HG03103 (cell line): ENCODE results near the gene ADCY9.
"Not testable (repeated sequence)": the region's sequence is repeated elsewhere in the genome, so short reads cannot be mapped to it uniquely, and the experiment has no call there.

Experiments used
- ATAC-seq: cut with Tn5 transposase; IDR thresholded peaks from one replicate; pipeline ENCODE4 v1.9.1; 2021; ENCODE audit warnings: low read depth; ENCODE audit not compliant: unreplicated experiment

Gene ADCY9

DNA sequence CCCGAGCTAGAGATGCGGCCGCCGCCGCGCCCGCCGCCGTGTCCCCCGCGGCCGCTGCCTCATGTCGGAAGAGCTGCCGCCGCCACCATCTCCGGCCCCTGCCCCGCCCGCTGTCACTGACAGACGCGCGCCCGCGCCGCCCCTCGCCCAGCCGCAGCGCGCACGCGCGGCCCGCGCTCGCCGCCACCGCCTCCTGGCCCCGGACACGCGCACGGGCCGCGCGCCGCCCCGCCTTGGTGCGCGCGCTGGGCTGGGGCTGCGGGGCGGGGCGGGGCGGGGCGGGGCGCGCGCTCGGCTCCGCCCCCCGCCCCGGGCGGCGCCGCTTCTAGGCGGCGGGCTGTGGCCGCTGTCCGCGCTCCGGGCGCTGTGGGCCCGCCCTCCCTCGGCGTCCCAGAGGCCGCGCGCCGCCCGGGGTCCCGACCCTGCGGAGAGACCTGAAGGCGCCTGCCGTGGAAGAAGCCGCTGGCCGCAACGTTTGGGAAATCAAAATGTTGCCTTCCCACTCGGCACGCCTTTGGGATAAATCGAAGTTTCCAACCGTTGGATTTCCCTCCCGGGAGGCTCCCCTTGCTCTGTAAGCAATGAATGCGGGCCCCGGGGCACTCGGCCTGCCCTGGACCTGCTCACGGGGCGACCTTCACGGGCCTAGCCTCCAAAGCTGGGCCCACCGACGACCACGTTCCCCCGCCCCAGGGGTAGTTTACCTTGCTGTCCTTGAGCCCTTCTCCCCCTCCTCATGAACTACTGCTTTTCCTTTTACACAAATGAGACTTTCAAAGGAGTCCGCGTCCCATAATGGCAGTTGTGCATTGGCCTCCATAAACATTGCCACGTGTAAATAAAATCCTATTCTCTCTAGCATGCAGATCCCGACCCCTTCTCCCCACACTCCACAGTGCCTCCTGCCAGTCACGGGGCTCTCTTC, at the start of gene ADCY9:
ADCY9 (minus strand) TSS at position 118 of the 925 bp plus-strand sequence. CDS start 1,000 bp downstream, outside the sequence.
- peak; percentile 64 for ATAC-seq

DNA sequence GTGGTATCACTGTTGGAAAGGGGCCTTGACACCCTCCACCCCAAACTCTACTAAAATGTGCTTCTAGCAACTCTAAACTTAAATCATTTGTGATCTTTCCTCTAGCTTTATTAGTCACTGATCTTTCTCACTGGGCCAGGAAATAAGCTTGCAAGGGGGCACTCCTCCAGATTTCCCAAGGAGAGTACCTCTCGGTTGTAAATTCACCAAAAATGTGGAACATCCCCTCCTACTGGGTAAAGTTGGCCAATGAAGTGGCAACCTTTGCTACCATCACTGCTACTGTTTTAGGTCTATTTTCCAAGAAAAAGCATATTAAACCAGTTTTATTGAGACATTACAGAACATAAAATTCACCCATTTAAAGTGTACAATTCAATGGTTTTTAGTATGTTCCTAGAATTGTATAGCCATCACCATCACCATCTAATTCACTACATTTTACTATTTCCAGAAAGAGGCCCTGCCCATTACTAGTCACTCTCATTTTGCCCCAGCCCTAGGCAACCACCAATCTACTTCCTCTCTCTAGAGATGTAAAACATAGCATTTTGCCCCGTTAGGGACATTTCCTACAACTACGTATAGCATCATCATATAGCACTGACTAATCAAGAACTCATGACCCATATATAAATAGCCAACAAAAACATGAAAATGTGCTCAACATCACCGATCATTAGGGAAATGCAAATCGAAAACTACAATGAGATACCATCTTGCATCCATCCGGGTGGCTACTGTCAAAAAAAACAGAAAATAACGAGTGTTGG, 44.6 kb upstream of the ADCY9 start:
- ATAC-seq: no peak

DNA sequence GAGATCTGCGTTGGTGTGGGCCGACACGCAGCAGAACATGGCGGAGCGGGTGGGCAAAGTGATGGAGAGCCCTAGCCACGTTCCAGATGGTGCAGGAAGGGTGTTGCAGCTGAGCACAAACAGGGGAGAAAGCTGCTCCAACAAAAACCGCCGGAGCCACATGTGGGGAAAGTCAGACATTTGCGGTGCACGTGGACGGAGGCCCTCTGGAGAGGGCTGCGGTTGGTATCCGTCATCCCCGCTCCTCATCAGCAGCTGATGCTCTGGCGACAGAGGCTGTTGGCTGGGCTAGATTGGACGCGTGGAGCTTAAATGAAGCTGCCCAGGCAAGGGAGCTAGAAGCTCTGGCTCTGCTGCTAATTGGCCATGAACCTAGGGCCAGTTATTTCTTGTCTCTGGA, 43.5 kb upstream of the ADCY9 start:
- no peak for ATAC-seq

DNA sequence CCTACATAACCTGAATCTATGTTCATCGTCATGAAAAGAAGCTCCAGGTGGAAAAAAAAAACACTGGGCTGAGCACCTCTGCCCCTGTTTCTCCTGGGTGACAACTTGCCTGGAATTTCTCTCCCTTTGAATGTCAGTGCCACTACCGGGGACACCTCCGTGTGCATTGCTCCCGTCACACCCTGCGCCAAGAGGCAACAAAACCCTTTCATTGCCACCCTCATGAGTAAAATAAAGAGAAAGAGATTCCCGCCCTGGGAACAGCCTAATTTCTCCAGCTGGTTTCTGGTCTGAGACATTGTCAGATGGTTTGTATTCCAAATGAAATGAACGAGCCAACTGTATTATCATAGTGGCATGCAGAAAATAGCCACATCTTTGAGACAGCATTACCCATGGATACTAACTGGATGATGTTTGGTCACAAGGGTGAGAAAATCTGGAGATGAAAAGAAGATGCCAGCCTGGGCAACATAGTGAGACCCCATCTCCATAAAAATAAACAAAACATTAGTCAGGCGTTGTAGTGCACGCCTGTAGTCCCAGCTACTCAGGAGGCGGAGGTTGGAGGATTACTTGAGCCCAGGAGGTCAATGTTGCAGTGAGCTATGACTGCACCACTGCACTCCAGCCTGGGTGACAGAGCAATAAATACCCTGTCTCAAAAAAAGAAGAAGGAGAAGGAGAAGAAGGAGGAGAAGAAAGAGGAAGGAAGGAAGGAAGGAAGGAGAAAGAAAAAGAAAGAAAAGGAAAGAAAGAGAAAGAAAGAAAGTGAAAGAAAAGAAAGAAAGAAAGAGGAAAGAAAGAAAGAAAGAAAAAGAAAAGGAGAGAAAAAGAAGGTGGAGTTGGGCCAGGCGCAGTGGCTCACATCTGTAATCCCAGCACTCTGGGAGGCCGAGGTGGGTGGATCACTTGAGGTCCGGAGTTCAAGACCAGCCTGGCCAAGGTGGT, 42.2 kb upstream of the ADCY9 start:
- ATAC-seq: no peak

DNA sequence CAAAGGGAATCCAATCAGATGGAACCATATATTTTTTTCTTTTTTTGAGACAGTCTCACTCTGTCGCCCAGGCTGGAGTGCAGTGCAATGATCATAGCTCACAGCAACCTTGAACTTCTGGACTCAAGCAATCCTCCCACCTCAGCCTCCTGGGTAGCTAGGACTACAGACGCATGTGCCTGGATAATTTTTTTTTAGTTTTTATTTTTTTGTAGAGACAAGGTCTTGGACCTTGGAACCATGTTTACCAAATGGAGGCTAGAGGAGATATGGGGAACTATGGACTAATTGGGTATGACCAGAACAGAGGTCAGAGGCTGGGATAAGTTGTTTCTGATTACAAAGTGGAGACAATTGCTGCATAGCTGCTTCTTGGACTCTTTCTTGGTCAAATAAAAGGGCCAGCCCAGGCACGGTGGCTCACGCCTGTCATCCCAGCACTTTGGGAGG, 41.2 kb upstream of the ADCY9 start:
- ATAC-seq: no peak

DNA sequence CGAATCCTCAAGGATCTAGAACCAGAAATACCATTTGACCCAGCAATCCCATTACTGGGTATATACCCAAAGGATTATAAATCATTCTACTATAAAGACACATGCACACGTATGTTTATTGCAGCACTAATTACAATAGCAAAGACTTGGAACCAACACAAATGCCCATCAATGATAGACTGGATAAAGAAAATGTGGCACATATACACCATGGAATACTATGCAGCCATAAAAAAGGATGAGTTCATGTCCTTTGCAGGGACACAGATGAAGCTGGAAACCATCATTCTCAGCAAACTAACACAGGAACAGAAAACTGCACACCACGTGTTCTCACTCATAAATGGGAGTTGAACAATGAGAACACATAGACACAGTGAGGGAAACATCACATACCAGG, 40.3 kb upstream of the ADCY9 start:
- not testable (repeated sequence) for ATAC-seq

DNA sequence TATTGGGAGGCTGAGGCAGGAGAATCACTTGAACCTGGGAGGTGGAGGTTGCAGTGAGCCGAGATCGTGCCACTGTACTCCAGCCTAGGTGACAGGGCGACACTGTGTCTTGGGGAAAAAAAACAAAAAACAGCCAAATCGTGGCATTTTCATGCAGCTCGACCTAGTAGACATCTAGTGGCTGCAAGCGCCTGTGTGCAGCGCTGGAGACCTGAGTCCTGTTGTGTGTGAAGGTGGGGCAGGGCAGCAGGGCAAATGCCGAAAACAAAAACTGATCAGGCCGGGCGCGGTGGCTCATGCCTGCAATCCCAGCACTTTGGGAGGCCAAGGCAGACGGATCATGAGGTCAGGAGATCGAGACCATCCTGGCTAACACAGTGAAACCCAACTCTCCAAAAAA, 37.1 kb upstream of the ADCY9 start:
- ATAC-seq: not testable (repeated sequence)

DNA sequence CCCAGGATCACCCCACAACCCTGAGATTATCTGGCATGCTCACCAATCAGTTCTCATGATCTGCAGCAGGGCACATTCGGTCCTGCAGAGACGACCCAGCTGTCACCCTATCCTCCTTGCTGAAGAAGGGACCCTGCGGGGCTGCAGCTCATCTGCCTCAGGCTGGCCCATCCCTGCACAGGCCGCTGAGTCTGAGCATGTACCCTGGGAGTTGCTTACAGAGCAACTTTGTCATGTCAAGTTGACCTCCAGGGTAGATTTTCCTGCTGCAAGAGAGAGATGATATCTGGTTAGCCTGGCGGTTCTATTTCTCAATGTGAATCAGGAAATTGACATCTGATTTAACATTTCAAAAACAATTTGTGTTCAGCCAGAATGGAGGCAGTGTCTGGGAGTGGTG, 36.0 kb upstream of the ADCY9 start:
- ATAC-seq: no peak

DNA sequence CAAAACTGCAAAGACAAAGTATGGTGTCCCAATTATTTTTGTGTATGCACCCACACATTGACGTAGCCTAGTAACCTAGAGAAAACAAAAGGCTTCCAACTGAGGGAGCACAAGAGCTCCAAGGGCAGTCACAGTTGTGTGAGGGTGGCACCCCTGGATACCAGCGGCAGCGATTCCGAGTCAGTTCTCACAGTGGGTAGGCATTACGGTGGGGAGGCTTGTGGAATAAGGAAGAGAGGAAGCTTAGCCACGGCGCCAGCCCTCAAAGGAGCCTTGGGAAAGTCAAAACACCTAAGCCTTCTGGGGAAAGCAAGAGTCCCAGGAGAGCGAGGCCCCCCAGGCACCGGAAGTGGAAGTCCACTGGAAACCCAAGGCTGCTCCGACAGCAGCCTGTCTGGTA, 31.0 kb upstream of the ADCY9 start:
- ATAC-seq: no peak

DNA sequence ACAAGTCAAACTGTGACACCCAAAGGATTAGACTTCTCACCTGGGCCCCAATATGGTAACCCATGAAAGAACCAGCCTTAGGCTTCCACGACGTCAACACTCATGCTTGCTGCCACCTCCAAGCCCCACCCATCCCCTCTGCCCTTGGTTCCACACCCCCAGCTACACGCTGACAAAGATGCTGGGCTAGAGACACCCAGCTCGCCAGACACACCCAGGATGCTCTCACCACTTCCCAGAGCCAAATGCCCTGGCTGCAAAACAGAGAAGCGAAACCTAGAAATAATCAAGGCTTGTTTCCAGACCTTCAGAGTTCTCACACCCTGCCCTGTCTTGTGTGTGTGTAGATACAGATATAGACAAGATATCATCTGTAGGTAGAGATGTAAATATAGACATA, 26.0 kb upstream of the ADCY9 start:
- ATAC-seq: no peak

DNA sequence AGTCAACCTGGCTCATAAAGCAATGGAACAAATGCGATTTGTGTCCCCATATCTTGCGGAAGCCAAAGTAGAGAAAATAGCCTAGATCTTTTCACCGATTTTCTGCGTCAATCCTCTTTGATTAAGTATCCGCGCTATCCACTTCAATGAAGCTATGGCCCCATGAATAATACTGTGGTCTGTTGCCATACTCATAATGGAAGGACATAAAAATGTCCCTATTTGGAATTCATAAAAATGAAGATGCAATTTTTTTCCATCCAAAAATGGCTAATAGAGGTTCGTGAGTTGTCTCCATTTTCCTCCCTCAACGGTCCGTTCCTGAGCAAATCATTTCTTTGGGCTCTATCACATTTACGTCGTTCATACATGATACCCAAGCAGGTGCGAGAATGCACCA, 25.4 kb upstream of the ADCY9 start:
- ATAC-seq: no peak

DNA sequence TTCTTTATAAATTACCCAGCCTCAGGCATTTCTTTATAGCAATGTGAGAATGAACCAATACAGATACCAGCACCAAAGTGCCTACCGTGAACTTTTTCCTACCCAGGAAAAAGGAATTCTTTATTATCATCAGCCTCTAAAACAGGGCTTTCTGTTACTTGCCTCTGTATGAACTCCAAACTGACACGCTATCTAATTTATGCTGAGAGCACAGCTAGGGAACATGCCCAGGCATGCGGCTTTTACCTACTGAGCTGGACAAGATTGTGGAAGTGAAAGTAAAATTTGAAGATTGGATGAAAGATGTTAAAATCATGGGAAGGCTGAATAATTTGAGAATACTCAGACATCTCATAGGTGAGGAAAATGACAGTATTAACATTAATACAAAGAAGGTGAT, 24.4 kb upstream of the ADCY9 start:
- no peak for ATAC-seq

DNA sequence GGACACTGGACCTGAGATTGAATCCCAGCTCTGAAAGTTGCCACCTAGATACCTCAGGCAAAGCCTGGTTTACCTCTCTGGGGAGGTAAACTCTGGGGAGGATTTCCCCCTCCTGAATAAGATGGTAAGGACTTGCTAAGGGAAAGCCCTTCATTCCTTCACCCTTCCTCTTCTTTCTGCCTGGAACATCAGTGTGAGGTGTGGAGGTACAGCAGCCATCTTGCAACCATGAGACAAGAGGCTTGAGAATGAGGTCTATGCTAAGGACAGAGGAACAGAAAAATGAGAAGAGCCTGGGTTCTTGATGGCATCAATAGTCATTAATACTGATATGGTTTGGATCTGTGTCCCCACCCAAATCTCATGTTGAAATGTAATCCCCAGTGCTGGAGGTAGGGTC, 23.7 kb upstream of the ADCY9 start:
- no peak for ATAC-seq

DNA sequence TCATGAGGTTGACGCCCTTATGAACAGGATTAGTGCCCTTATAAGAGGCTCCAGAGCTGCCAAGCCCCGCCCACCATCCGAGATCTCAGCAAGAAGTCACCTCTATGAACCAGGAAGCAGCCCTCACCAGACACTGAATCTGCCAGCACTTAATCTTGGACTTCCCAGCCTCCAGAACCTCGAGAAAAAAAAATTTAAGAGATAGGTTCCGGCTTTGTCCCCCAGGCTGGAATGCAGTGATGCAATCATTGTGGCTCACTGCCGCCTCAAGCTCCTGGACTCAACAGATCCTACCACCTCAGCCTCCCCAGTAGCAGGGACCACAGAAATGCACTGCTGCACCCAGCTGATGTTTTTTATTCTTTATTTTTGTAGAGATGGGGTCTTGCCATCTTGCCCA, 22.5 kb upstream of the ADCY9 start:
- no peak for ATAC-seq

DNA sequence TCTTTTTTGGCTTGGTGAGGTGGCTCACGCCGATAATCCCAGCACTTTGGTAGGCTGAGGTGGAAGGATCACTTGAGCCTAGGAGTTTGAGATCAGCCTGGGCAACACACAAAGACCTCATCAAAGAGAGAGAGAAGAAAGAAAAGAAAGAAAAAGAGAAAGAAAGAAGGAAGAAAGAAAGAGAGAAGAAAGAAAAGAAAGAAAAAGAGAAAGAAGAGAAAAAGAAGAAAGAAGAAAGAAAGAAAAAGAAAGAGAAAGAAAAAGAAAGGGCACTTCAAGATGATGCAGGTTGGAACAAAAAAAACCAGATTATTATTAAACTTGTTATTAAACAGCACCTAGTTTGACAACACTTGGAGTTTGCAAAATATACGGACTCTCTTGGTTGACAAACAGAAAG, 21.2 kb upstream of the ADCY9 start:
- ATAC-seq: no peak

DNA sequence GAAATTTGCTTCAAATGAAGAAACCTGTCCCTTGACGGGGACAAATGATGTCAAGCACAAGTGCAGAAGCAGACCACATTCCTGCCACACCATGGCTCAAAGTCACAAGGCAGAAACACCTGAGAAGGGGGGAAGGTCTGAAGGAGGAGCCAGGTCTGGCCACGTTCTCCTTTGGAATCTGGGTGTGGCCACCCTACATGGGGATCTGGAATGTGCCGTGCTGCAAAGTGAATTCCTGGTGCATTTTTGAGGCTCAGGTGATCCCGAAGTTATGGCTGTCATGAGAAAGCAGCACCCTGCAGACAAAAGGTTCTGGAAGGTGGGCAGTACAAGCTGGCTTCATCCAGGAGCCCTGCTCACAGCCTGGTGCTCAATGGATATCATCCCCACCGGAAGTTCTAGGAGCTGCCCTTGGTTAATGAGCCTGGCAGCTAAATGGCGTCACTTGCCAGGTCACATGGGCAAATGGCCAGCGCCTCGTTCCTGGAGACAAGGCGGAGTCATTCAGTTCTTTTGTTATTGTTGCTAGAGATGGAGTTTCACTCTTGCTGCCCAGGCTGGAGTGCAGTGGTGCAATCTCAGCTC, 20.1 kb upstream of the ADCY9 start:
- ATAC-seq: no peak

DNA sequence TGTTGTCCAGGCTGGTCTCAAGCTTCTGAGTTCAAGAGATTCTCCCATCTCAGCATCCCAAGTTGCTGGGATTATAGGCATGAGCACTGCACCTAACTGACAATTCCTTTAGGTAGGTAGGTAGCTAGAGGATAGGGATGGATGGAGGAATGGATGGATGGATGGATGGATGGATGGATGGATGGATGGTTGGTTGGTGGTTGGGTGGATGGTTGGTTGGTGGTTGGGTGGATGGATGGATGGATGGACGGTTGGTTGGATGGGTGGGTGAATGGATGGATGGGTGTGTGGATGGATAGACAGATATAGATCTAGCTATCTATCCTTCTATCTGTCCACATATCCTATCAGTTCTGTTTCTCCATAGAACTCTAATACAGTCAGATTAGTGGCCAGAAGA, 19.3 kb upstream of the ADCY9 start:
- no peak for ATAC-seq

DNA sequence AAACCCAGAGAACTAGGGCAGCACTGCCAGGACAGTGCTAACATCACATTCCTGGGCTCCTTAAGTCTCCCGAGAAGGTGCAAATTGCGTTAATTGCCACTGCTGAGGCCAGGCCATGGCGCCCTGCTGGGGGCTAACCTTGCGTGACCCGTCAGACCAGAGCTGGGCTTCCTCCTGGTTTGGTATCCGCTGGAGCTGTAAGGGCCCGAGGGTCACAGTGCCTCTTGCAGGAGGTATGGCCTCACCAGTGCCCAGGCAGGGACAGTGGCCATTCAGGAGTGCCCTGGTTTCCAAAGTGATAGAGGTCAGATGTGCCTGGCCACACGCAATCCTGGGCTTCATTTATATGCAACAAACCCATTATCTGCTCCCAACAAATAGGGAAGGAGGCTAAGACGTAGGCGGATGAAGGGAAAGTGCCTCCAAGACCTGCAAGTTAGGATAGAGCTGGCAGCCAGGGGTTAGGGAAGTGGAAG, 17.7 kb upstream of the ADCY9 start:
- ATAC-seq: no peak

DNA sequence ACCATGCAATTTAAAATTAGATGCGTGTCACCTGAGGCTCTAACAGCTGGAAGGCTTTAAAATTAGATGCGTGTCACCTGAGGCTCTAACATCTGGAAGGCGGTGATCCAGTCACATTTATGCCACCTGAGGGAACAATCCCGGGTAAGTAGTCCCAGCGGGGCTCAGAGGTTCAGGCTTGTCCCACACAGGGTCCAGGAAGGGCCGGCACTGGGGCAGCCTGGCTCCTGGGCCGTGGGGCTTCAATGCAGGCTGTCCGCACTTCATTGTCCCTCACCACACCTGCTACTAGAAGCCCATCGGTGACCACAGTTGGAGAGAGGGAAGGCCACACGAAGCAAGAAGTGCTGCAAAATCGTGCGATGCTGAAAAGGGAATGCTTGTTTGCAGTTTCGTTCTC, 15.4 kb upstream of the ADCY9 start:
- ATAC-seq: no peak
